HepG2 (cell line): ENCODE measurements around the gene TJAP1. TPM values are rescaled to one million over a fixed set of nuclear protein-coding genes. Genes with fewer than 3 reads are reported as not detected.
A peak's percentile ranks its signal among the peaks of the same experiment; 100 is the strongest.

Experiments
- CSRNP2 ChIP-seq: sonication (generic); formaldehyde crosslinking; conservative IDR thresholded peaks from 2 replicates; pipeline ENCODE4 v1.8.0; 2022; ENCODE audit warnings: low read depth, missing genetic modification reagents
- FUBP1 ChIP-seq: sonication (generic); formaldehyde crosslinking; IDR thresholded peaks from 2 replicates; pipeline ENCODE4 v1.5.1; 2020; ENCODE audit warnings: missing genetic modification reagents, mild to moderate bottlenecking, borderline replicate concordance
- HDAC1 ChIP-seq: sonication (generic); formaldehyde crosslinking; IDR thresholded peaks from 2 replicates; pipeline ENCODE4 v1.5.1; 2020; ENCODE audit warnings: mild to moderate bottlenecking, missing genetic modification reagents
- KAT7 ChIP-seq: IDR thresholded peaks from 2 replicates; pipeline ENCODE4 v1.6.1; 2018; ENCODE audit warnings: borderline replicate concordance, missing compliant biosample characterization
- KLF16 ChIP-seq, 2 experiments: sonication (generic) in 1 of 2; formaldehyde crosslinking in 1 of 2; IDR thresholded peaks; 2 replicates each; pipeline versions ENCODE4 v1.6.1 to v1.8.0; 2016 to 2023; ENCODE audit warnings: missing genetic modification reagents in 2 of 2, missing compliant biosample characterization in 1 of 2
- NFKBIZ ChIP-seq: IDR thresholded peaks from 2 replicates; pipeline ENCODE4 v1.6.1; 2018; ENCODE audit warnings: missing genetic modification reagents, missing compliant biosample characterization
- TEAD3 ChIP-seq: optimal IDR thresholded peaks from 2 replicates; pipeline ENCODE3; 2016; ENCODE audit warnings: borderline replicate concordance
- ZBTB37 ChIP-seq: sonication (generic); formaldehyde crosslinking; IDR thresholded peaks from 2 replicates; pipeline ENCODE4 v1.4.0; 2020; ENCODE audit warnings: mild to moderate bottlenecking, missing genetic modification reagents
- ZNF12 ChIP-seq: sonication (generic); formaldehyde crosslinking; IDR thresholded peaks from 2 replicates; pipeline ENCODE4 v1.5.0; 2020; ENCODE audit warnings: missing genetic modification reagents
- ZNF230 ChIP-seq: sonication (generic); formaldehyde crosslinking; IDR thresholded peaks from 2 replicates; pipeline ENCODE4 v1.4.0; 2020; ENCODE audit warnings: mild to moderate bottlenecking, missing genetic modification reagents
- ZNF407 ChIP-seq: sonication (generic); formaldehyde crosslinking; IDR thresholded peaks from one replicate; pipeline ENCODE4 v1.5.1; 2020; ENCODE audit warnings: mild to moderate bottlenecking, missing genetic modification reagents; ENCODE audit errors: not compliant biosample characterization
- ZNF432 ChIP-seq: sonication (generic); formaldehyde crosslinking; IDR thresholded peaks from 2 replicates; pipeline ENCODE4 v1.5.0; 2020; ENCODE audit warnings: missing genetic modification reagents, mild to moderate bottlenecking, borderline replicate concordance
- polyA plus RNA-seq, 8 experiments: library from polyadenylated mRNA; depleted of rRNA in 3 of 8; stranded (reverse) in 7 of 8; unstranded in 1 of 8; fragments of >200 nt; fragmentation: Illumina TruSeq in 4 of 8; extraction: Trizol in 4 of 8; gene quantifications; 2 replicates each; pipeline versions ENCODE4 v1.2.1 to v1.2.3, GENCODE V29; 2011 to 2016; ENCODE audit warnings: low read depth in 4 of 8, missing spikeins in 1 of 8, mixed read lengths in 1 of 8; ENCODE audit not compliant: insufficient read depth in 1 of 8
- total RNA-seq, 5 experiments: library from RNA; depleted of rRNA; stranded (reverse); fragments of >200 nt; fragmentation: Illumina TruSeq; extraction: Trizol; gene quantifications; 2 replicates each; pipeline ENCODE4 v1.2.3, GENCODE V29; 2016; ENCODE audit warnings: low read depth in 1 of 5

Gene TJAP1
- total and polyA plus RNA-seq, 2 of the 13 experiments (the other 11 are each of a cell fraction or from before 2014, with no cell fraction given), result 15.7 to 41.6 TPM

GRCh38 chr6:43516697-43517504 lies 39.5 kb downstream of the TJAP1 start, which contains the start of the genes POLR1C and YIPF3 (continued):
- TF ChIP-seq FUBP1 (no peak), ZNF407 (CRISPR knock-in tag) (peak; percentile 88), HDAC1 (CRISPR knock-in tag) (peak; percentile 94), TEAD3 (CRISPR knock-in tag) (peak; percentile 78), NFKBIZ (CRISPR knock-in tag) (peak; percentile 64; the same call in 1 of the 2 replicates), CSRNP2 (no peak), ZBTB37 (CRISPR knock-in tag) (0 out of 2 replicates have a peak, but pooled peaks have one; percentile 19), ZNF432 (CRISPR knock-in tag) (no peak), ZNF230 (CRISPR knock-in tag) (peak; percentile 92; the same call in 1 of the 2 replicates), KAT7 (peak; percentile 87; the same call in 1 of the 2 replicates), ZNF12 (CRISPR knock-in tag) (no peak), KLF16 (CRISPR knock-in tag; IDR thresholded peaks at IDR 0.05) (peak in 1 of 2 experiments; percentile 93; a peak in 2 of 4 replicates)
